Measurements from ENCODE around the gene AADAT.

Gene AADAT

GRCh38 chr4:170027181-170027829 is 62.5 kb downstream of the AADAT start:
- DNase-seq, result peak; percentile 87 to 94

- peak; percentile 83 to 89 for DNase-seq
Observed at GRCh38 chr4:170026253-170027021, 63.3 kb downstream of the AADAT start, which contains the start of gene MFAP3L. Gene MFAP3L (minus strand): TSS chr4:170026395. CDS start chr4:170005877, 20,518 bp downstream.

GRCh38 chr4:170025523-170026252 is 64.1 kb downstream of the AADAT start:
- DNase-seq, result peak in 1 of 2 donors; percentile 6

DNA sequence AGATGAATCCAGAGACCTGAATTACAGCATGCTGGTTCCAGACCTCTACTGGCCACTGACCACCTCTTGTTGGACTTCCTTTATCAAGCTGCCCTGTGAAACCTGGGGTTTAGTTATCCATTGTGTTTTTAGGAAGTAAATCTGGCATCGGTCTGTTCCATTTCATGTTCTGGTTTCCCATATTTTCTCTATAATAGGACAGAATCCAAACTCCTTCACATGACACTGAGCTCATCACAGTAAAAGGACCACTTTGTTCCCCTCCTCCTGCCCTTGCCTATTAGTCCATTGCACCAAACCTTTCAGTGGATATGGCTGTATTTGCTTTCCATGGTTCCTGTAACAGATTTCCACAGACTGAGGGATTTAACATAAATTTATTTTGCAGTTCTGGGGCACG is 67.5 kb downstream of the AADAT start:
- no peak for DNase-seq

DNA sequence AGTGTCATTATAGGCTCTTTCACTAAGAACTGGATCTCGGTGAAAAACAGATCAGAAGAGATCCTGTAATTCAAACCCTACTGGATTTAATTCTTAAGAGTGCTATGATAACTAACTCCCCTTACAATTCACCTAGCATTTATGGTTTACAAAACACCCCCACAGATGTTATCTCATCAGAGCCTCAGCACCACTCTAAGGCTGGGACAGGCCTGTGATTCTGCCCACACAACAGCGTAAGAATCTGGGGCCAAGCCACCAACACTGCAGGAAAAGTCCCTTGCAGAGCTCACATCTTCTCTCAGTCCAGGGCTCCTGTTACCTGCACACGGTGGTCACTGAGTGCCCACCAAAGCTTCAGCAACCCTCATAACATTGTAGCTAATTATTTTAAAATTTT is 72.5 kb downstream of the AADAT start:
- no peak for DNase-seq

GRCh38 chr4:170015285-170015684 is 74.5 kb downstream of the AADAT start:
- no peak for DNase-seq

- DNase-seq, result no peak
Observed at GRCh38 chr4:170014359-170015011, 75.3 kb downstream of the AADAT start.

GRCh38 chr4:170012629-170012958 is 77.2 kb downstream of the AADAT start:
- no peak for DNase-seq

- no peak for DNase-seq
Observed at GRCh38 chr4:170011921-170012628, 77.7 kb downstream of the AADAT start.

Data from CD4-positive, alpha-beta T cell treated with Interferon alpha-2 for 1 hour (primary cell).